Measurements from ENCODE around the gene CHPF2.

The CHPF2 gene

GRCh38 chr7:151233804-151234203, 1.5 kb downstream of the CHPF2 start:
- H3K4me3 ChIP-seq (ENCODE audit: low read depth, low read length) = peak overlapping the region; percentile 93; the same call in 1 of the 2 replicates
- no peaks in the 10 kb centered on the region for H3K4me1 ChIP-seq (ENCODE audit: control insufficient read depth, insufficient read depth, low read length)
- ChIA-PET CTCF (interaction anchor here (2.5 kb wide), 1 partner anchor 11 kb away, joined by 13 read pairs; no protein-coding TSS in a partner anchor), POLR2A (interaction anchor here (3.2 kb wide), 1 partner anchor 9 kb away, joined by 23 read pairs; no protein-coding TSS in a partner anchor)
- H3K9me3 ChIP-seq (ENCODE audit: control insufficient read depth, insufficient read depth, low read depth, low read length) = no peaks in the 10 kb centered on the region
- H3K36me3 ChIP-seq (ENCODE audit: control insufficient read depth in 2 of 2, insufficient read depth in 1 of 2, low read length in 2 of 2) = peaks cover 3 to 50% of the 10 kb centered on the region in 2 experiments; a peak in 2 of 3 replicates
- no peak overlapping the region for H3K27ac ChIP-seq (ENCODE audit: extremely low read depth, low read depth, low read length)
- no peak for TF ChIP-seq ZNF398 (tag by site-specific recombination; IDR thresholded peaks at IDR 0.05)
- no peak for TF ChIP-seq ZNF488 (tag by site-specific recombination; IDR thresholded peaks at IDR 0.05)
- TF ChIP-seq ZSCAN5A (tag by site-specific recombination; IDR thresholded peaks at IDR 0.05) = no peak
- TF ChIP-seq ZBTB7A (tag by site-specific recombination; IDR thresholded peaks at IDR 0.05; ENCODE audit: low read depth) = no peak
- TF ChIP-seq ZNF555 (tag by site-specific recombination; conservative IDR thresholded peaks at IDR 0.05) = no peak
- TF ChIP-seq SCRT2 (tag by site-specific recombination; IDR thresholded peaks at IDR 0.05) = no peak
- TF ChIP-seq ZNF660 (tag by site-specific recombination; IDR thresholded peaks at IDR 0.05) = no peak

- no peak overlapping the region for H3K4me3 ChIP-seq (ENCODE audit: low read depth, low read length)
- no peaks in the 10 kb centered on the region for H3K4me1 ChIP-seq (ENCODE audit: control insufficient read depth, insufficient read depth, low read length)
- no peak for TF ChIP-seq ZNF830 (tag by site-specific recombination; IDR thresholded peaks at IDR 0.05; ENCODE audit: low read depth)
- no peak overlapping the region for H3K27ac ChIP-seq (ENCODE audit: extremely low read depth, low read depth, low read length)
- H3K36me3 ChIP-seq (ENCODE audit: control insufficient read depth in 2 of 2, insufficient read depth in 1 of 2, low read length in 2 of 2) = peaks cover 3 to 64% of the 10 kb centered on the region in 2 experiments; a peak in 2 of 3 replicates
- no peaks in the 10 kb centered on the region for H3K9me3 ChIP-seq (ENCODE audit: control insufficient read depth, insufficient read depth, low read depth, low read length)
- CTCF ChIA-PET = interaction anchor here (0.7 to 2.5 kb wide), 2 partner anchors 7 to 9 kb away, joined by 3 to 13 read pairs; no protein-coding TSS in a partner anchor
- POLR2A ChIA-PET = interaction anchor here (0.7 to 0.9 kb wide), 2 partner anchors 9 to 12 kb away, joined by 3 read pairs; no protein-coding TSS in a partner anchor
Observed at GRCh38 chr7:151235091-151235787, 3.0 kb downstream of the CHPF2 start.

GRCh38 chr7:151236406-151236805, 4.1 kb downstream of the CHPF2 start:
- POLR2A ChIA-PET = interaction anchor here (0.5 to 1.9 kb wide), 5 partner anchors 9 to 151 kb away, joined by 3 to 26 read pairs (median 3); partner anchors contain the start of gene ABCF2
- TF ChIP-seq KLF9 (tag by site-specific recombination; IDR thresholded peaks at IDR 0.05; ENCODE audit: low read depth) (no peak), ZNF311 (tag by site-specific recombination; IDR thresholded peaks at IDR 0.05; ENCODE audit: borderline replicate concordance) (no peak), ZBTB21 (tag by site-specific recombination; IDR thresholded peaks at IDR 0.05) (no peak), MEIS1 (CRISPR knock-in tag; IDR thresholded peaks at IDR 0.05; ENCODE audit: borderline replicate concordance) (no peak), IKZF3 (tag by site-specific recombination; IDR thresholded peaks at IDR 0.05) (no peak), ZNF664 (tag by site-specific recombination; IDR thresholded peaks at IDR 0.05) (no peak), ZNF2 (tag by site-specific recombination; IDR thresholded peaks at IDR 0.05) (no peak), ZNF112 (tag by site-specific recombination; IDR thresholded peaks at IDR 0.05) (no peak), SP7 (tag by site-specific recombination; IDR thresholded peaks at IDR 0.05) (no peak), KLF17 (tag by site-specific recombination; IDR thresholded peaks at IDR 0.05) (no peak), ZNF423 (tag by site-specific recombination; IDR thresholded peaks at IDR 0.05) (no peak), ZNF274 (IDR thresholded peaks at IDR 0.05; ENCODE audit: low read length) (no peak), ZNF274 (tag by site-specific recombination; IDR thresholded peaks at IDR 0.05; ENCODE audit: borderline replicate concordance) (no peak), ZNF202 (tag by site-specific recombination; IDR thresholded peaks at IDR 0.05; ENCODE audit: borderline replicate concordance) (no peak), ZNF580 (tag by site-specific recombination; IDR thresholded peaks at IDR 0.05) (no peak), ZNF416 (tag by site-specific recombination; IDR thresholded peaks at IDR 0.05) (no peak)

More at GRCh38 chr7:151236406-151236805, 4.1 kb downstream of the CHPF2 start:
- no peaks in the 10 kb centered on the region for H3K9me3 ChIP-seq (ENCODE audit: control insufficient read depth, insufficient read depth, low read depth, low read length)
- no peaks in the 10 kb centered on the region for H3K4me1 ChIP-seq (ENCODE audit: control insufficient read depth, insufficient read depth, low read length)
- no peak overlapping the region for H3K27ac ChIP-seq (ENCODE audit: extremely low read depth, low read depth, low read length)
- no peak overlapping the region for H3K4me3 ChIP-seq (ENCODE audit: low read depth, low read length)
- CTCF ChIA-PET = interaction anchor here (0.6 to 1.5 kb wide), 7 partner anchors 8 to 75 kb away, joined by 3 to 7 read pairs (median 3); partner anchors contain the start of gene ABCF2
- peaks cover 3 to 76% of the 10 kb centered on the region in 2 experiments; a peak in 2 of 3 replicates for H3K36me3 ChIP-seq (ENCODE audit: control insufficient read depth in 2 of 2, insufficient read depth in 1 of 2, low read length in 2 of 2)
